GM12873 (cell line): ENCODE results near the gene NME3.

ENCODE experiments used
- CTCF ChIP-seq: IDR thresholded peaks from 2 replicates; pipeline ENCODE4 v1.5.1; 2012; ENCODE audit warnings: low read depth, mild to moderate bottlenecking, moderate library complexity, low read length, control low read depth; ENCODE audit not compliant: insufficient read depth; ENCODE audit errors: missing control alignments

NME3 gene

GRCh38 chr16:1723450-1724147 lies 47.7 kb downstream of the NME3 start:
- peak; percentile 69 for TF ChIP-seq CTCF

GRCh38 chr16:1721372-1721771 lies 50.0 kb downstream of the NME3 start:
- TF ChIP-seq CTCF, result no peak
